Heart right ventricle (tissue), 16 donors: ENCODE data around the gene CORIN. TPM values are rescaled to one million over a fixed set of nuclear protein-coding genes. Genes with fewer than 3 reads are reported as not detected.

Source experiments
- ATAC-seq, 8 donors: fragments of 200-7000 bp; cut with Tn5 transposase; one replicate each; pipeline ENCODE4 v1.9.1; 2020; ENCODE audit warnings: mild to moderate bottlenecking in 8 of 8, moderate library complexity in 8 of 8, moderate number of reproducible peaks in 1 of 8
- DNase-seq, 2 donors: peaks; one replicate each; pipeline ENCODE4 v3.0.0-alpha.2; 2020
- H3K27ac ChIP-seq, 10 donors: fragments of 200-600 bp; sonication (generic) in 2 of 10; one replicate each; pipeline versions ENCODE4 v1.5.0 to v1.8.0; 2020 to 2022; ENCODE audit warnings: mild to moderate bottlenecking in 3 of 10
- H3K27me3 ChIP-seq, 7 donors: fragments of 200-600 bp; one replicate each; pipeline ENCODE4 v1.8.0; 2021 to 2022; ENCODE audit warnings: mild to moderate bottlenecking in 2 of 7
- H3K36me3 ChIP-seq, 9 donors: fragments of 200-600 bp; sonication (generic) in 1 of 9; one replicate each; pipeline versions ENCODE4 v1.5.0 to v1.8.0; 2020 to 2022; ENCODE audit warnings: mild to moderate bottlenecking in 2 of 9
- H3K4me1 ChIP-seq, 9 donors: fragments of 200-600 bp; sonication (generic) in 1 of 9; one replicate each; pipeline versions ENCODE4 v1.5.0 to v1.8.0; 2020 to 2022; ENCODE audit warnings: mild to moderate bottlenecking in 4 of 9
- H3K4me3 ChIP-seq, 10 donors: fragments of 200-600 bp; sonication (generic) in 2 of 10; one replicate each; pipeline versions ENCODE4 v1.5.0 to v1.8.0; 2020 to 2022; ENCODE audit warnings: mild to moderate bottlenecking in 7 of 10, moderate library complexity in 2 of 10
- H3K9me3 ChIP-seq, 11 donors: fragments of 200-600 bp in 10 of 11; sonication (generic) in 2 of 11; one replicate each; pipeline versions ENCODE4 v1.5.0 to v1.8.0; 2013 to 2022; ENCODE audit warnings: mild to moderate bottlenecking in 2 of 11, control low read depth in 1 of 11, moderate library complexity in 1 of 11
- CTCF ChIP-seq, 9 donors: fragments of 200-600 bp; sonication (generic) in 2 of 9; IDR thresholded peaks; one replicate each; pipeline versions ENCODE4 v1.5.0 to v1.8.0; 2021 to 2022; ENCODE audit warnings: antibody characterized with exemption in 9 of 9, mild to moderate bottlenecking in 5 of 9, moderate library complexity in 1 of 9
- WGBS, 2 donors: extraction: QIAGEN DNeasy Blood & Tissue Kit; methylation state at CpG; one replicate each; pipeline ENCODE4 v1.1.7; 2013; ENCODE audit warnings: inconsistent platforms in 1 of 2; 5-methylcytosine and 5-hydroxymethylcytosine counted together
- intact Hi-C, 10 donors: fragments of 100-400 bp; cut with DNase I; formaldehyde crosslinking; loops; one replicate each; pipeline versions ENCODE4 v1.11.1 to v1.14.2; 2022
- polyA plus RNA-seq, 2 donors: library from polyadenylated mRNA; stranded (reverse); fragments of 200-250 nt; gene quantifications; one replicate each; pipeline ENCODE4 v1.2.3, GENCODE V29; 2013
- total RNA-seq, 10 donors: library from RNA; stranded (reverse); fragmentation: NEBNext Ultra II Directional in 3 of 10; extraction: Animal tissue kit (Norgen Biotek cat#: 25700) in 3 of 10; gene quantifications; one replicate each; pipeline versions ENCODE4 v1.2.1 to v1.2.4, GENCODE V29; 2021 to 2023
- donor health status: Arrhythmogenic right ventricular cardiomyopathy.
- donor health status: ischemic (EF 13 %, LVEDD 7.1; RV severe dilation, severe dysfunction).
- donor health status: healthy with polysubstance abuse.
- donor health status: DM: no; HTN: yes; CAD: no.
- donor health status: DM: no; HTN: no; CAD: no.
- donor health status: ischemic (EF 25% LVEDD 6.9; RV normal size, moderate dysfunction).
- donor health status: ischemic (EF 25% LVEDD 5.7; RV mildly dilated, moderate dysfunction).
- donor health status: healthy.
- donor health status: DM: yes; HTN: yes; CAD: no.
- donor health status: Ischemic cardiomyopathy.
- donor health status: ischemic (EF 35%, LVEDD 5.7; RV mildly dilated, moderate dysfunction).
- donor health status: nonischemic (EF 11% LVEDD 7.7; RV severe dilation, severe dysfunction).
- donor health status: DM: yes; HTN: yes; CAD: no.
- donor health status: PGD.
- donor health status: ischemic (EF 29% LVEDD 5.4; RV normal size, mild dysfunction).
- donor health status: nonischemic (EF 23%, LVEDD 6.1; RV moderate dilation, normal function).

CORIN gene
- total and polyA plus RNA-seq, 12 donors = 8.4 to 159 (median 70.2) TPM

GRCh38 chr4:47718696-47719095, 119.2 kb downstream of the CORIN start:
- DNase-seq (no peak), ATAC-seq (no peak)
- Histone ChIP-seq H3K27me3 (peaks cover 0 to 17% (median 0%) of the 10 kb centered on the region in 7 donors), H3K27ac (no peak overlapping the region), H3K4me1 (no peaks in the 10 kb centered on the region), H3K9me3 (no peaks in the 10 kb centered on the region), H3K36me3 (no peaks in the 10 kb centered on the region), H3K4me3 (no peak overlapping the region)
- intact Hi-C loops = no loop called here
- TF ChIP-seq CTCF (IDR thresholded peaks at IDR 0.05) = no peak
- WGBS, 2 donors = 82 to 85% methylated on average over 2 of the region's 2 CpGs

- WGBS, 2 donors = 49 to 64% methylated on average over 5 of the region's 5 CpGs
- peaks cover 0 to 4% (median 0%) of the 10 kb centered on the region in 9 donors for H3K4me1 ChIP-seq
- no peak for DNase-seq
- intact Hi-C loops = no loop called here
- ATAC-seq = no peak
- H3K36me3 ChIP-seq = no peaks in the 10 kb centered on the region
- H3K9me3 ChIP-seq = no peaks in the 10 kb centered on the region
- TF ChIP-seq CTCF (IDR thresholded peaks at IDR 0.05) = no peak
- H3K4me3 ChIP-seq = no peak overlapping the region
- H3K27me3 ChIP-seq = peaks cover 0 to 18% (median 0%) of the 10 kb centered on the region in 7 donors
- peak overlapping the region in 1 of 10 donors; percentile 10 for H3K27ac ChIP-seq
Measured at GRCh38 chr4:47717188-47717587, 120.7 kb downstream of the CORIN start.

- H3K27ac ChIP-seq = no peak overlapping the region
- WGBS, 2 donors = 49 to 59% methylated on average over 3 of the region's 3 CpGs
- H3K4me1 ChIP-seq = peaks cover 0 to 4% (median 0%) of the 10 kb centered on the region in 9 donors
- H3K27me3 ChIP-seq = peaks cover 0 to 14% (median 0%) of the 10 kb centered on the region in 7 donors
- ATAC-seq = peak in 1 of 8 donors; percentile 21
- no peaks in the 10 kb centered on the region for H3K36me3 ChIP-seq
- no peak for TF ChIP-seq CTCF (IDR thresholded peaks at IDR 0.05)
- H3K9me3 ChIP-seq = no peaks in the 10 kb centered on the region
- intact Hi-C loops = no loop called here
- DNase-seq = no peak
- H3K4me3 ChIP-seq = no peak overlapping the region
Measured at GRCh38 chr4:47715716-47716416, 122.0 kb downstream of the CORIN start.

- TF ChIP-seq CTCF (IDR thresholded peaks at IDR 0.05) = no peak
- H3K4me1 ChIP-seq = peaks cover 0 to 4% (median 0%) of the 10 kb centered on the region in 9 donors
- no peak for ATAC-seq
- peaks cover 0 to 20% (median 0%) of the 10 kb centered on the region in 7 donors for H3K27me3 ChIP-seq
- H3K4me3 ChIP-seq = no peak overlapping the region
- no peak overlapping the region for H3K27ac ChIP-seq
- 72% methylated on average over 2 of the region's 2 CpGs for WGBS, 2 donors
- H3K36me3 ChIP-seq = no peaks in the 10 kb centered on the region
- intact Hi-C loops = no loop called here
- no peaks in the 10 kb centered on the region for H3K9me3 ChIP-seq
- no peak for DNase-seq
Measured at GRCh38 chr4:47714269-47714668, 123.6 kb downstream of the CORIN start.
